ENCODE measurements around the gene NEUROG1. TPM values are rescaled to one million over a fixed set of nuclear protein-coding genes. Genes with fewer than 3 reads are reported as not detected.

Gene NEUROG1
- not detected for total RNA-seq
- long read RNA-seq, result 0 reads

- no peak within 1 kb of the TSS for H3K27ac ChIP-seq (replicated peaks)
- peak within 1 kb of the TSS; percentile 32 for H3K4me3 ChIP-seq
- TF ChIP-seq CTCF (IDR thresholded peaks at IDR 0.05; ENCODE audit: borderline replicate concordance), result no peak
- DNase-seq, result no peak
- H3K36me3 ChIP-seq, result no peaks in the 10 kb centered on the region
- peaks cover 100% of the 10 kb centered on the region for H3K27me3 ChIP-seq (ENCODE audit: low read depth)
- H3K9me3 ChIP-seq (replicated peaks), result peaks cover 7% of the 10 kb centered on the region
- intact Hi-C loops (cut with micrococcal nuclease), result no loop called here
- H3K4me1 ChIP-seq, result peaks cover 15% of the 10 kb centered on the region
These were observed at the start of gene NEUROG1 for GRCh38 chr5:135535820-135536801. Gene NEUROG1 (minus strand): TSS chr5:135535964. CDS start chr5:135535690, 274 bp downstream.

GRCh38 chr5:135584918-135585317 is 49.2 kb upstream of the NEUROG1 start:
- Histone ChIP-seq H3K4me1 (no peaks in the 10 kb centered on the region), H3K27me3 (ENCODE audit: low read depth) (peaks cover 66% of the 10 kb centered on the region), H3K36me3 (no peaks in the 10 kb centered on the region), H3K27ac (replicated peaks) (no peak overlapping the region), H3K9me3 (replicated peaks) (no peaks in the 10 kb centered on the region), H3K4me3 (no peak overlapping the region)
- no peak for TF ChIP-seq CTCF (IDR thresholded peaks at IDR 0.05; ENCODE audit: borderline replicate concordance)
- intact Hi-C loops (cut with micrococcal nuclease), result no loop called here
- DNase-seq, result no peak

- peaks cover 71% of the 10 kb centered on the region for H3K27me3 ChIP-seq (ENCODE audit: low read depth)
- TF ChIP-seq CTCF (IDR thresholded peaks at IDR 0.05; ENCODE audit: borderline replicate concordance), result no peak
- H3K36me3 ChIP-seq, result no peaks in the 10 kb centered on the region
- H3K9me3 ChIP-seq (replicated peaks), result no peaks in the 10 kb centered on the region
- no peaks in the 10 kb centered on the region for H3K4me1 ChIP-seq
- no peak overlapping the region for H3K27ac ChIP-seq (replicated peaks)
- no peak for DNase-seq
- intact Hi-C loops (cut with micrococcal nuclease), result no loop called here
- no peak overlapping the region for H3K4me3 ChIP-seq
These were observed 48.5 kb upstream of the NEUROG1 start for GRCh38 chr5:135584276-135584675.

GRCh38 chr5:135582099-135582781 is 46.5 kb upstream of the NEUROG1 start:
- DNase-seq, result no peak
- H3K4me3 ChIP-seq, result no peak overlapping the region
- intact Hi-C loops (cut with micrococcal nuclease), result no loop called here
- no peaks in the 10 kb centered on the region for H3K4me1 ChIP-seq
- H3K27ac ChIP-seq (replicated peaks), result no peak overlapping the region
- TF ChIP-seq CTCF (IDR thresholded peaks at IDR 0.05; ENCODE audit: borderline replicate concordance), result no peak
- H3K27me3 ChIP-seq (ENCODE audit: low read depth), result peaks cover 91% of the 10 kb centered on the region
- H3K36me3 ChIP-seq, result no peaks in the 10 kb centered on the region
- no peaks in the 10 kb centered on the region for H3K9me3 ChIP-seq (replicated peaks)

- no peaks in the 10 kb centered on the region for H3K9me3 ChIP-seq (replicated peaks)
- H3K27me3 ChIP-seq (ENCODE audit: low read depth), result peaks cover 98% of the 10 kb centered on the region
These were observed 43.0 kb upstream of the NEUROG1 start, which contains the start of gene CXCL14 for GRCh38 chr5:135578685-135579341. Gene CXCL14 (minus strand): TSS chr5:135578991. CDS start chr5:135578778, 213 bp downstream.

More at GRCh38 chr5:135578685-135579341, 43.0 kb upstream of the NEUROG1 start, which contains the start of gene CXCL14:
- no peak for TF ChIP-seq CTCF (IDR thresholded peaks at IDR 0.05; ENCODE audit: borderline replicate concordance)
- Histone ChIP-seq H3K36me3 (no peaks in the 10 kb centered on the region), H3K4me3 (peak within 1 kb of the TSS; percentile 47), H3K27ac (replicated peaks) (no peak within 1 kb of the TSS), H3K4me1 (no peaks in the 10 kb centered on the region)
- intact Hi-C loops (cut with micrococcal nuclease), result no loop called here
- no peak for DNase-seq

Data from left ventricle myocardium inferior (tissue), 1 donor.